B cell (primary cell): ENCODE results near the gene AIFM2. TPM values are rescaled to one million over a fixed set of nuclear protein-coding genes. Genes with fewer than 3 reads are reported as not detected.

Source experiments
- ATAC-seq: fragments of 200-7000 bp; cut with Tn5 transposase; one replicate; pipeline ENCODE4 v1.10.0; 2021; ENCODE audit warnings: low read depth, mild to moderate bottlenecking, moderate number of reproducible peaks, moderate library complexity
- CTCF ChIA-PET: fragments of 350-600 bp; sonication (Branson Sonifier 250); formaldehyde crosslinking; loops from one replicate; lab custom pipeline; 2021; ENCODE audit warnings: antibody characterized with exemption, inconsistent platforms; lab: Charles Lee
- POLR2A ChIA-PET: fragments of 350-600 bp; sonication (Branson Sonifier 250); formaldehyde crosslinking; loops from one replicate; lab custom pipeline; 2021; ENCODE audit warnings: antibody characterized with exemption; lab: Charles Lee
- DNase-seq: peaks from one replicate; pipeline ENCODE4 v3.0.0; 2013
- H2AFZ ChIP-seq: 2 replicates; pipeline ENCODE4 v1.6.1; 2012; ENCODE audit warnings: mild to moderate bottlenecking, low read depth, low read length; ENCODE audit not compliant: insufficient read depth, poor library complexity, severe bottlenecking
- H3K27ac ChIP-seq, 2 donors: 1 replicate in 1 of 2; 2 replicates in 1 of 2; pipeline ENCODE4 v1.5.1; 2012 to 2013; ENCODE audit warnings: low read length in 2 of 2, mild to moderate bottlenecking in 2 of 2, moderate library complexity in 1 of 2
- H3K27me3 ChIP-seq, 4 experiments: fragments of 200-600 bp in 1 of 4; sonication (generic) in 1 of 4; replicated peaks in 1 of 4; 1 replicate in 2 of 4; 2 replicates in 2 of 4; pipeline versions ENCODE4 v1.6.1 to v1.7.0; 2013 to 2016; ENCODE audit warnings: low read length in 3 of 4, mild to moderate bottlenecking in 2 of 4, mixed read lengths in 1 of 4, moderate library complexity in 1 of 4; ENCODE audit not compliant: insufficient read depth in 4 of 4, control insufficient read depth in 3 of 4; ENCODE audit errors: control extremely low read depth in 1 of 4
- H3K36me3 ChIP-seq, 2 experiments: replicated peaks in 1 of 2; 1 replicate in 1 of 2; 2 replicates in 1 of 2; pipeline versions ENCODE4 v1.6.1 to v1.7.1; 2013; ENCODE audit warnings: low read length in 1 of 2; ENCODE audit not compliant: insufficient read depth in 2 of 2, control insufficient read depth in 1 of 2; ENCODE audit errors: control extremely low read depth in 1 of 2, extremely low read depth in 1 of 2
- H3K4me1 ChIP-seq, 2 donors: fragments of 200-600 bp in 1 of 2; sonication (generic) in 1 of 2; 1 replicate in 1 of 2; 2 replicates in 1 of 2; pipeline versions ENCODE4 v1.5.1 to v1.6.1; 2013 to 2017; ENCODE audit warnings: low read length in 2 of 2; ENCODE audit not compliant: control insufficient read depth in 2 of 2, insufficient read depth in 2 of 2
- H3K4me2 ChIP-seq: replicated peaks from 2 replicates; pipeline ENCODE3; 2012; ENCODE audit warnings: mild to moderate bottlenecking, low read depth, low read length; ENCODE audit not compliant: poor library complexity, severe bottlenecking
- H3K4me3 ChIP-seq, 5 experiments: fragments of 200-600 bp in 1 of 5; sonication (generic) in 1 of 5; 1 replicate in 3 of 5; 2 replicates in 2 of 5; pipeline versions ENCODE4 v1.5.1 to v1.7.0; 2011 to 2016; ENCODE audit warnings: low read length in 4 of 5, mild to moderate bottlenecking in 4 of 5, low read depth in 2 of 5, control low read depth in 1 of 5, moderate library complexity in 1 of 5; ENCODE audit not compliant: insufficient read depth in 1 of 5; ENCODE audit errors: control extremely low read depth in 1 of 5, extremely low read depth in 1 of 5
- H3K79me2 ChIP-seq: fragments of 200-600 bp; sonication (generic); one replicate; pipeline ENCODE4 v1.6.0; 2016; ENCODE audit warnings: low read length; ENCODE audit not compliant: control insufficient read depth, insufficient read depth
- H3K9ac ChIP-seq: fragments of 200-600 bp; sonication (generic); 2 replicates; pipeline ENCODE4 v1.6.1; 2017; ENCODE audit warnings: mild to moderate bottlenecking, low read length, moderate library complexity
- H3K9me3 ChIP-seq, 3 donors: one replicate each; pipeline versions ENCODE4 v1.6.1 to v1.7.1; 2013; ENCODE audit warnings: low read length in 2 of 3; ENCODE audit not compliant: control insufficient read depth in 2 of 3, insufficient read depth in 1 of 3; ENCODE audit errors: control extremely low read depth in 1 of 3
- H4K20me1 ChIP-seq: 2 replicates; pipeline ENCODE4 v1.6.0; 2012; ENCODE audit warnings: mild to moderate bottlenecking, low read length; ENCODE audit not compliant: insufficient read depth, control insufficient read depth, poor library complexity, severe bottlenecking
- H3K27ac Mint-ChIP-seq: one replicate; pipeline ENCODE4 v1.8.0; 2021; ENCODE audit warnings: mixed read lengths
- H3K27me3 Mint-ChIP-seq: one replicate; pipeline ENCODE4 v1.8.0; 2021; ENCODE audit warnings: mixed read lengths
- H3K4me1 Mint-ChIP-seq: one replicate; pipeline ENCODE4 v1.8.0; 2021; ENCODE audit warnings: mixed read lengths
- H3K4me3 Mint-ChIP-seq: one replicate; pipeline ENCODE4 v1.8.0; 2021; ENCODE audit warnings: mixed read lengths
- H3K9me3 Mint-ChIP-seq: one replicate; pipeline ENCODE4 v1.8.0; 2022; ENCODE audit warnings: mixed read lengths; ENCODE audit not compliant: insufficient read depth
- CTCF ChIP-seq: fragments of 200-600 bp; IDR thresholded peaks from one replicate; pipeline ENCODE4 v1.8.0; 2022; ENCODE audit warnings: antibody characterized with exemption, mild to moderate bottlenecking
- EZH2 ChIP-seq: IDR thresholded peaks from 2 replicates; pipeline ENCODE4 v1.6.1; 2012; ENCODE audit warnings: borderline replicate concordance, low read depth, mild to moderate bottlenecking, moderate library complexity, low read length; ENCODE audit not compliant: insufficient read depth, poor library complexity, severe bottlenecking
- WGBS: methylation state at CpG from one replicate; pipeline ENCODE4 v1.1.5; 2013; ENCODE audit warnings: missing lambda C conversion rate; ENCODE audit not compliant: insufficient coverage; 5-methylcytosine and 5-hydroxymethylcytosine counted together
- intact Hi-C: fragments of 100-400 bp; cut with micrococcal nuclease; formaldehyde crosslinking; loops from one replicate; pipeline ENCODE4 v1.10.0; 2022
- polyA plus RNA-seq: library from polyadenylated mRNA; depleted of rRNA; stranded (reverse); fragments of >200 nt; gene quantifications from 2 replicates; pipeline ENCODE4 v1.2.3, GENCODE V29; 2012
- total RNA-seq, 2 donors: library from RNA; stranded (reverse); fragments of 120-200 nt in 1 of 2; gene quantifications; 1 replicate in 1 of 2; 2 replicates in 1 of 2; pipeline versions ENCODE4 v1.2.3 to v1.2.4, GENCODE V29; 2013 to 2022

Gene AIFM2
- total and polyA plus RNA-seq, 2 donors (not counting 1 experiment from before 2014, with no cell fraction given), result 5.6 to 8.1 TPM

- 82% methylated on average over 1 of the region's 7 CpGs for WGBS
- H3K27ac ChIP-seq, result no peak overlapping the region
- H3K9ac ChIP-seq, result no peak overlapping the region
- no peaks in the 10 kb centered on the region for H3K36me3 ChIP-seq
- ChIA-PET POLR2A (no interaction called here), CTCF (no interaction called here)
- no peak overlapping the region for H3K4me3 ChIP-seq
- DNase-seq (no peak), ATAC-seq (no peak)
- no peaks in the 10 kb centered on the region for H3K9me3 ChIP-seq
- no peak overlapping the region for H3K27ac Mint-ChIP-seq
- H3K79me2 ChIP-seq, result no peaks in the 10 kb centered on the region
- H3K4me1 ChIP-seq, result no peaks in the 10 kb centered on the region
- TF ChIP-seq CTCF (no peak), EZH2 (no peak)
- peaks cover 7% of the 10 kb centered on the region for H3K27me3 Mint-ChIP-seq
- no peaks in the 10 kb centered on the region for H3K4me1 Mint-ChIP-seq
- H3K27me3 ChIP-seq, result no peaks in the 10 kb centered on the region
- intact Hi-C loops, result no loop called here
- H4K20me1 ChIP-seq, result no peaks in the 10 kb centered on the region
- no peak overlapping the region for H3K4me3 Mint-ChIP-seq
- H2AFZ ChIP-seq, result no peak overlapping the region
- no peak overlapping the region for H3K4me2 ChIP-seq
- H3K9me3 Mint-ChIP-seq, result no peaks in the 10 kb centered on the region
These were observed 40.3 kb downstream of the AIFM2 start for GRCh38 chr10:70092389-70092718.

GRCh38 chr10:70090951-70091350, 41.7 kb downstream of the AIFM2 start:
- Histone ChIP-seq H3K9me3 (no peaks in the 10 kb centered on the region), H4K20me1 (no peaks in the 10 kb centered on the region), H3K27ac (no peak overlapping the region), H3K4me2 (no peak overlapping the region), H3K27me3 (no peaks in the 10 kb centered on the region), H2AFZ (no peak overlapping the region), H3K36me3 (no peaks in the 10 kb centered on the region), H3K79me2 (no peaks in the 10 kb centered on the region), H3K4me3 (no peak overlapping the region), H3K4me1 (no peaks in the 10 kb centered on the region), H3K9ac (no peak overlapping the region)
- ChIA-PET CTCF (no interaction called here), POLR2A (no interaction called here)
- 78% methylated on average over 4 of the region's 5 CpGs for WGBS
- Mint-ChIP-seq H3K27ac (no peak overlapping the region), H3K27me3 (peaks cover 6% of the 10 kb centered on the region), H3K4me1 (no peaks in the 10 kb centered on the region), H3K9me3 (no peaks in the 10 kb centered on the region), H3K4me3 (no peak overlapping the region)
- TF ChIP-seq CTCF, result no peak
- no peak for TF ChIP-seq EZH2
- ATAC-seq (no peak), DNase-seq (no peak)
- intact Hi-C loops, result no loop called here
